ENCODE results near the gene TBC1D16.

GRCh38 chr17:79989106-79989835, 46.4 kb downstream of the TBC1D16 start:
- TF ChIP-seq POLR2A (IDR thresholded peaks at IDR 0.05; ENCODE audit: low read depth, low read length) (no peak), POLR2AphosphoS5 (IDR thresholded peaks at IDR 0.05; ENCODE audit: low read depth, low read length) (no peak), SPI1 (IDR thresholded peaks at IDR 0.05; ENCODE audit: low read depth, low read length) (no peak), TAF1 (IDR thresholded peaks at IDR 0.05; ENCODE audit: low read depth, low read length) (no peak), PAX5 (IDR thresholded peaks at IDR 0.05; ENCODE audit: insufficient read depth, low read length, severe bottlenecking) (no peak)

All from GM12891 (cell line).